GM23248 (cell line): ENCODE measurements around the gene BIRC6. TPM values are rescaled to one million over a fixed set of nuclear protein-coding genes. Genes with fewer than 3 reads are reported as not detected.
A peak's percentile ranks its signal among the peaks of the same experiment; 100 is the strongest.

Experiments used
- DNase-seq: peaks from one replicate; pipeline ENCODE4 v3.0.0-alpha.2; 2015
- H2AFZ ChIP-seq: fragments of 200-600 bp; sonication (generic); 2 replicates; pipeline ENCODE4 v1.6.1; 2016; ENCODE audit warnings: antibody characterized with exemption
- H3F3A ChIP-seq: fragments of 200-600 bp; sonication (generic); 2 replicates; pipeline ENCODE4 v1.6.1; 2016; ENCODE audit warnings: mild to moderate bottlenecking, antibody characterized with exemption, mixed run types; ENCODE audit not compliant: insufficient read depth
- H3K27ac ChIP-seq: fragments of 200-600 bp; sonication (generic); 2 replicates; pipeline ENCODE4 v1.5.1; 2016; ENCODE audit warnings: mild to moderate bottlenecking
- H3K27me3 ChIP-seq: fragments of 200-600 bp; sonication (generic); replicated peaks from 2 replicates; pipeline ENCODE4 v1.6.1; 2016; ENCODE audit warnings: mild to moderate bottlenecking; ENCODE audit not compliant: insufficient read depth
- H3K36me3 ChIP-seq: fragments of 200-600 bp; sonication (generic); 2 replicates; pipeline ENCODE4 v1.6.1; 2016; ENCODE audit warnings: low read depth, mild to moderate bottlenecking
- H3K4me1 ChIP-seq: fragments of 200-600 bp; sonication (generic); 2 replicates; pipeline ENCODE4 v1.6.1; 2016; ENCODE audit warnings: mild to moderate bottlenecking; ENCODE audit not compliant: insufficient read depth
- H3K4me2 ChIP-seq: fragments of 200-600 bp; sonication (generic); one replicate; pipeline ENCODE4 v1.6.1; 2016; ENCODE audit warnings: mild to moderate bottlenecking; ENCODE audit not compliant: unreplicated experiment
- H3K4me3 ChIP-seq: fragments of 200-600 bp; sonication (generic); 2 replicates; pipeline ENCODE4 v1.5.1; 2016; ENCODE audit warnings: mild to moderate bottlenecking
- H3K79me2 ChIP-seq: fragments of 200-600 bp; sonication (generic); 2 replicates; pipeline ENCODE4 v1.6.1; 2016; ENCODE audit warnings: mild to moderate bottlenecking; ENCODE audit not compliant: insufficient read depth
- H3K9ac ChIP-seq: fragments of 200-600 bp; sonication (generic); 2 replicates; pipeline ENCODE4 v1.6.1; 2016; ENCODE audit warnings: mild to moderate bottlenecking
- H3K9me2 ChIP-seq: fragments of 200-600 bp; sonication (generic); 2 replicates; pipeline ENCODE4 v1.6.1; 2016; ENCODE audit warnings: mixed run types, mild to moderate bottlenecking, moderate library complexity; ENCODE audit not compliant: insufficient read depth
- H3K9me3 ChIP-seq: fragments of 200-600 bp; sonication (generic); one replicate; pipeline ENCODE4 v1.6.1; 2017; ENCODE audit warnings: low read depth
- H4K20me1 ChIP-seq: fragments of 200-600 bp; sonication (generic); 2 replicates; pipeline ENCODE4 v1.6.0; 2016; ENCODE audit not compliant: insufficient read depth
- EZH2 ChIP-seq: fragments of 200-600 bp; sonication (generic); IDR thresholded peaks from 2 replicates; pipeline ENCODE4 v1.6.1; 2018; ENCODE audit warnings: antibody characterized with exemption, mild to moderate bottlenecking; ENCODE audit not compliant: insufficient read depth, poor library complexity, severe bottlenecking
- EZH2phosphoT487 ChIP-seq: fragments of 200-600 bp; sonication (generic); IDR thresholded peaks from 2 replicates; pipeline ENCODE4 v1.6.1; 2018; ENCODE audit warnings: antibody characterized with exemption, moderate library complexity, mild to moderate bottlenecking, low read depth; ENCODE audit not compliant: insufficient read depth
- WGBS, 2 experiments: methylation state at CpG; one replicate each; pipeline ENCODE4 v1.1.6; 2015 to 2017; ENCODE audit warnings: low lambda C conversion rate in 2 of 2, low coverage in 1 of 2; ENCODE audit errors: missing lambda C conversion rate in 2 of 2; 5-methylcytosine and 5-hydroxymethylcytosine counted together
- in situ Hi-C: fragments of 300-500 bp; cut with MboI; formaldehyde crosslinking; loops from 2 replicates; pipeline ENCODE4 v1.15.0; 2020
- microRNA counts: library from miRNA; unstranded; fragments of <30 nt; microRNA quantifications from one replicate; lab custom pipeline; 2016
- microRNA-seq: library from miRNA; unstranded; fragments of <30 nt; microRNA quantifications from one replicate; pipeline ENCODE4, GENCODE V29; 2016; ENCODE audit warnings: borderline number of aligned reads
- polyA plus RNA-seq: library from polyadenylated mRNA; unstranded; fragments of >200 nt; fragmentation: Nextera tagmentation; extraction: Ambion mirVana; gene quantifications from 2 replicates; pipeline ENCODE4 v1.2.1, GENCODE V29; 2016
- small RNA-seq: library from RNA; depleted of rRNA; stranded (forward); fragments of <200 nt; gene quantifications from one replicate; pipeline ENCODE3, GENCODE V24; 2014; ENCODE audit warnings: low read depth, low replicate concordance
- total RNA-seq: library from RNA; depleted of rRNA; stranded (reverse); fragments of >200 nt; shearing (Covaris generic); gene quantifications from 2 replicates; pipeline ENCODE4 v1.2.3, GENCODE V29; 2014; rRNA removed

Gene BIRC6
- total and polyA plus RNA-seq, 2 experiments from 2014 or later = 16.0 to 122 TPM

GRCh38 chr2:32668254-32668653, 311.4 kb downstream of the BIRC6 start:
- no peak overlapping the region for H3K4me2 ChIP-seq
- no peak overlapping the region for H2AFZ ChIP-seq
- no peaks in the 10 kb centered on the region for H3K9me2 ChIP-seq
- H3K4me1 ChIP-seq = peaks cover 14% of the 10 kb centered on the region
- DNase-seq = no peak
- 96 to 100% methylated on average over 1 of the region's 1 CpG for WGBS, 2 experiments
- no peak overlapping the region for H3K9ac ChIP-seq
- no peak for TF ChIP-seq EZH2phosphoT487
- TF ChIP-seq EZH2 = no peak
- H3K27ac ChIP-seq = no peak overlapping the region
- 0 out of 2 replicates have a peak, but pooled peaks cover 9% of the 10 kb centered on the region for H3K36me3 ChIP-seq
- H3K4me3 ChIP-seq = no peak overlapping the region
- H3K27me3 ChIP-seq = no peaks in the 10 kb centered on the region
- H3K9me3 ChIP-seq = no peaks in the 10 kb centered on the region
- H4K20me1 ChIP-seq = no peaks in the 10 kb centered on the region
- in situ Hi-C loops = no loop called here
- H3F3A ChIP-seq = peaks cover 13% of the 10 kb centered on the region
- no peaks in the 10 kb centered on the region for H3K79me2 ChIP-seq

MicroRNAs encoded within 50 kb of the gene (microRNA counts, 767-probe panel; counts per million panel counts)
- microRNA hsa-miR-558 (lab: Ali Mortazavi, UCI) = 447 counts per million, percentile 86 among the panel's probes with 10 or more counts

Small RNA genes within 50 kb of the gene (microRNA-seq; reads per million reads assigned to microRNA genes)
- not detected for gene MIR4765
- not detected for gene MIR558

Small RNA genes within 50 kb of the gene (small RNA-seq; reads per million reads assigned to genes)
- not detected for gene MIR4765
- not detected for gene MIR558

Other genes with a start within 250 kb of the BIRC6 start
- gene SLC30A6, start 191.2 kb upstream of the BIRC6 start, total RNA-seq = 32.8 and 33.0 TPM in 2 replicates
- 16.2 and 18.6 TPM in 2 replicates for gene SLC30A6, start 191.2 kb upstream of the BIRC6 start, polyA plus RNA-seq
- not detected in 2 replicates for gene NLRC4, start 92.1 kb upstream of the BIRC6 start, total RNA-seq
- gene NLRC4, start 92.1 kb upstream of the BIRC6 start, polyA plus RNA-seq = 0.09 and 0.18 TPM in 2 replicates
- gene YIPF4, start 79.1 kb upstream of the BIRC6 start, total RNA-seq = 55.6 and 60.3 TPM in 2 replicates
- gene YIPF4, start 79.1 kb upstream of the BIRC6 start, polyA plus RNA-seq = 94.4 and 94.7 TPM in 2 replicates